Ishikawa (cell line): ENCODE data around the gene ADPRS.

Experiments used
- CEBPB ChIP-seq: IDR thresholded peaks from 2 replicates; pipeline ENCODE4 v1.6.1; 2012
- CREB1 ChIP-seq: IDR thresholded peaks from 2 replicates; pipeline ENCODE4 v1.6.1; 2012; ENCODE audit warnings: low read depth
- EGR1 ChIP-seq: IDR thresholded peaks from 2 replicates; pipeline ENCODE4 v1.6.1; 2012
- EP300 ChIP-seq: IDR thresholded peaks from 2 replicates; pipeline ENCODE4 v1.6.1; 2012; ENCODE audit warnings: borderline replicate concordance
- FOXM1 ChIP-seq: IDR thresholded peaks from 2 replicates; pipeline ENCODE4 v1.6.1; 2012; ENCODE audit warnings: low read depth, borderline replicate concordance
- MAX ChIP-seq: IDR thresholded peaks from 2 replicates; pipeline ENCODE4 v1.6.1; 2012
- NFIC ChIP-seq: IDR thresholded peaks from 2 replicates; pipeline ENCODE4 v1.6.1; 2012
- RAD21 ChIP-seq: IDR thresholded peaks from 2 replicates; pipeline ENCODE4 v1.6.1; 2012; ENCODE audit warnings: low read depth
- REST ChIP-seq: IDR thresholded peaks from 2 replicates; pipeline ENCODE4 v1.6.1; 2012; ENCODE audit warnings: low read depth, mild to moderate bottlenecking
- TAF1 ChIP-seq: IDR thresholded peaks from 2 replicates; pipeline ENCODE4 v1.6.1; 2012; ENCODE audit warnings: low read depth, mild to moderate bottlenecking
- TCF12 ChIP-seq: IDR thresholded peaks from 2 replicates; pipeline ENCODE4 v1.6.1; 2012; ENCODE audit warnings: low read depth
- TEAD4 ChIP-seq: IDR thresholded peaks from 2 replicates; pipeline ENCODE4 v1.6.1; 2012
- YY1 ChIP-seq: IDR thresholded peaks from 2 replicates; pipeline ENCODE4 v1.6.1; 2012; ENCODE audit warnings: low read depth
- ZBTB7A ChIP-seq: IDR thresholded peaks from 2 replicates; pipeline ENCODE4 v1.6.1; 2012; ENCODE audit warnings: low read depth
- TF ChIP-seq, protein P1 (sequence below): IDR thresholded peaks from 2 replicates; pipeline ENCODE4 v1.6.1; 2012

Gene ADPRS

DNA sequence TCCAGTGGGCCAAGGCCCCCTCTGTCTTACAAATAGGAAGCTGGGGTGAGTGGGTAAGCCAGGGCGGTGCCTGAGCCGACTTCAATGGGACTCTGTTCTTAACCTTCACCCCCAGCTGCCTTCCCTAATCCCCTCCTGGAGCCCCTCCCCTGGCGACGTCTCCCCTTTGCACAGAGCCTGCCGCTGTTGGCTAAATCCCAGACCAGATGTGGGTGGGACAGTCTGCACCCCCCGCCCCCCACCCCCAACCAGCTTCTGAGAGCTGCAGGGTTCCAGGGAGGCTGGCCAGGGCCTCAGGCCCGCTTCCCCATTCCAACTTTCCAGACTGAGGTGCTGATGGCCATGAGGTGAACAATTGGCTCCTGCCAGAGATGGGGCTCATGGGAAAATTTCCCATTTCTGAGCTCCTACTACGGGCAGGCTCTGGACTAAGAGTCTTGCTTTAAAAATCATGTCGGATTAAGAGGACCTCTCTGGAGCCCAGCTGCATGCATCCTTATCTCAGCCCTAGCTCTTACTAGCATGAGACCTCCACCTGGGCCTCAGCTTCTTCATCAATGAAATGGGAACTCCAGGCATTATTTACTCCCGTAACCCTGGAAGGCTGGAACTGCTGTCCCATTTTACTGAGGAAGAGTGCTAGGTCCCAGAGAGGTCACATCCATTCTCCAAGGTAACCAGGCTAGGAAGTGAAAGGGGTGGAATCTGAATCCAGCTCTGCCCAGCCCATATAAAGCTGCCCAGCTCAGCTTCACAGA lies 29.9 kb downstream of the ADPRS start:
- TF ChIP-seq FOXM1 (no peak), CEBPB (no peak), NFIC (no peak), EP300 (no peak), EGR1 (no peak), TCF12 (no peak), ZBTB7A (no peak), TAF1 (no peak), TEAD4 (no peak)
- TF ChIP-seq, protein P1, sequence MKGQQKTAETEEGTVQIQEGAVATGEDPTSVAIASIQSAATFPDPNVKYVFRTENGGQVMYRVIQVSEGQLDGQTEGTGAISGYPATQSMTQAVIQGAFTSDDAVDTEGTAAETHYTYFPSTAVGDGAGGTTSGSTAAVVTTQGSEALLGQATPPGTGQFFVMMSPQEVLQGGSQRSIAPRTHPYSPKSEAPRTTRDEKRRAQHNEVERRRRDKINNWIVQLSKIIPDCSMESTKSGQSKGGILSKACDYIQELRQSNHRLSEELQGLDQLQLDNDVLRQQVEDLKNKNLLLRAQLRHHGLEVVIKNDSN, result no peak

DNA sequence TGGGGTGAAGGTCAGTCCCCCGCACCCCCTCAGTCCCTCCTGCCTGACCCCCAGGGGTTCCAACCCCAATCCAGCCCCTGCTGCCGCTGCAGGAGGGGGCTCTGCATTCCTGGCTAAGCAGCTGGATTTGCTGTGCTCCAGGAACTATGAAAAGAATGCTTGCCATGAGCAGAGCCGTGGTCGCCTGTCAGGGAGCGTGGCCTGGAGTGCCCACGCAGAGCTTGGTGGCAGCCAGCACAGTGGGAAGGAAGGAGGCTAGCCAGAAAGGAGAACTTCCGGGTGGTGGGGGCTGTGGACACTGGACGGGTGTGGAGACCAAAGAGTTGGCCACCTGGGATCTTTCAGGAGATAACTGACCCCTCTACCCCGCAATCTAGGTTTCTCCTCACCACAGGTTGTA lies 30.8 kb downstream of the ADPRS start:
- no peak for TF ChIP-seq EP300
- TF ChIP-seq EGR1, result no peak

GRCh38 chr1:36122062-36123030 lies 33.7 kb downstream of the ADPRS start:
- TF ChIP-seq CREB1 (no peak), REST (no peak), CEBPB (no peak), EP300 (no peak), TAF1 (no peak), NFIC (no peak), EGR1 (no peak; the same call in 1 of the 2 replicates), MAX (no peak), RAD21 (no peak), YY1 (no peak), ZBTB7A (no peak), TCF12 (no peak), TEAD4 (no peak), FOXM1 (no peak)
- TF ChIP-seq, protein P1, result no peak

DNA sequence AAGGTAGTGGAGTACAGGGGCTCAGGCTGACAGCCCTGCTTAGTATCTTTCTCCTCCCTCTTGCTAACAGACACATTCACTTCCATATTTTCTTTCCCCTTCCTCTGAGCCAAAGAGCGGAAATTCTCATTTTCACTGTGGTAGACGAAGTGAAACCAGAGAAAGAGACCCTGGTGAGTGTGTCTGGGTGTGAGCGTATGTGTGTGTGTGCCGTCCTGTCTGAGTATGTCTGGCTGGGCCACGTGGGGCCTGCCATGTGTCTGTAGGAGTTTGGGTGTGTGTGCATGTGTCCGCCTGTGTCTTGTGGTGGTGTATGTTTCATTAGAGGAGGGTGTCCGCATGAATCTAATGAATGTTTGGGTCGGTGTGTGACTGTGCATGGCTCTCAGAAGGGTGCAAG lies 34.7 kb downstream of the ADPRS start:
- no peak for TF ChIP-seq TCF12
- TF ChIP-seq EP300, result no peak
- TF ChIP-seq, protein P1, result no peak
- no peak for TF ChIP-seq RAD21
- no peak for TF ChIP-seq ZBTB7A
- no peak for TF ChIP-seq TEAD4
- no peak for TF ChIP-seq FOXM1
- no peak for TF ChIP-seq YY1
- TF ChIP-seq TAF1, result no peak
- no peak for TF ChIP-seq MAX
- TF ChIP-seq NFIC, result no peak
- TF ChIP-seq REST, result no peak

DNA sequence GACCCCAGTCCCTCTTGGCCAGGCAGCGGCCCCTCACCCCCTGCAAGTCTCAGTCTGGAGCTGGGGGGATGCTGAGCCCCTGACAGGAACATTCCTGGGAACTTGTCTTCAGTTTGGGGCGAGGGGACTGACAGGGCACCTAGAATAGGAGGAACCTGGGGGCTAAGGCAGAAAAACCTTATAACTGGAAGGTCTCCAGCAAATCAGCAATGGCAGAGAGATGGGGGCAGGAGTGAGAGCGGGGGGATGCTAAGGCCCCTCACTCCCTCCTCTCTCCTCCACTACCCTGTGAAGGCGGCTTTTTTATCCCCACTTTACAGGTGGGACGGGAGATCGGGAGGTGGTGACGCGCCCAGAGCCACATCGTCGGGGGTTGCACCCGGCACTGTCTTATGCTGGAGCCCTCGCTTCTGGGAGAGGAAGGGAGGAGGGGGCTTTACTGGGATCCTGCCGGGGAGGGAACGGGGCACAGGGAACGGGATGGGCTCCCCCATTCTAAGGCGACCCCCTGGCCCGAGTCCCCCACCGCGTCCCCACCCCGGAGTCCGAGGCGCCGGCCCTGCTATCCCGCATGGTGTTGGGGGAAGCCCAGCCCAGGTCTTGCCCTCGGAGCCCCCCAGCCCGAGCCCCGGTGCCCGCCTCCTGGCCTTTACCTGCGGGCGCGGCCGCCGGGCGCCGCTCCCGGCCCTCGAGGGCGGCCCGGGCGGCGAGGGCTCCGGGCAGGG lies 35.9 kb downstream of the ADPRS start:
- no peak for TF ChIP-seq CREB1
- no peak for TF ChIP-seq RAD21
- no peak for TF ChIP-seq NFIC
- no peak for TF ChIP-seq EGR1
- no peak for TF ChIP-seq REST
- no peak for TF ChIP-seq TCF12
- no peak for TF ChIP-seq TEAD4
- TF ChIP-seq FOXM1, result no peak
- TF ChIP-seq TAF1, result no peak
- no peak for TF ChIP-seq EP300
- no peak for TF ChIP-seq CEBPB
- TF ChIP-seq, protein P1, result no peak
- TF ChIP-seq MAX, result no peak
- TF ChIP-seq YY1, result no peak
- TF ChIP-seq ZBTB7A, result no peak
